A673 (cell line): ENCODE results near the gene ARHGAP26.

Experiments used
- EZH2 ChIP-seq: fragments of 200-600 bp; sonication (generic); IDR thresholded peaks from 2 replicates; pipeline ENCODE4 v1.6.1; 2017; ENCODE audit warnings: borderline replicate concordance, low read depth, mild to moderate bottlenecking, mixed read lengths, antibody characterized with exemption, low read length; ENCODE audit not compliant: poor library complexity, severe bottlenecking
- TF ChIP-seq, protein P1 (sequence below): fragments of 300-800, 200-600 bp; sonication (generic); conservative IDR thresholded peaks from 2 replicates; pipeline ENCODE4 v1.5.1; 2017; ENCODE audit warnings: low read depth, mild to moderate bottlenecking, antibody characterized with exemption, low read length, moderate library complexity, mixed read lengths

DNA sequence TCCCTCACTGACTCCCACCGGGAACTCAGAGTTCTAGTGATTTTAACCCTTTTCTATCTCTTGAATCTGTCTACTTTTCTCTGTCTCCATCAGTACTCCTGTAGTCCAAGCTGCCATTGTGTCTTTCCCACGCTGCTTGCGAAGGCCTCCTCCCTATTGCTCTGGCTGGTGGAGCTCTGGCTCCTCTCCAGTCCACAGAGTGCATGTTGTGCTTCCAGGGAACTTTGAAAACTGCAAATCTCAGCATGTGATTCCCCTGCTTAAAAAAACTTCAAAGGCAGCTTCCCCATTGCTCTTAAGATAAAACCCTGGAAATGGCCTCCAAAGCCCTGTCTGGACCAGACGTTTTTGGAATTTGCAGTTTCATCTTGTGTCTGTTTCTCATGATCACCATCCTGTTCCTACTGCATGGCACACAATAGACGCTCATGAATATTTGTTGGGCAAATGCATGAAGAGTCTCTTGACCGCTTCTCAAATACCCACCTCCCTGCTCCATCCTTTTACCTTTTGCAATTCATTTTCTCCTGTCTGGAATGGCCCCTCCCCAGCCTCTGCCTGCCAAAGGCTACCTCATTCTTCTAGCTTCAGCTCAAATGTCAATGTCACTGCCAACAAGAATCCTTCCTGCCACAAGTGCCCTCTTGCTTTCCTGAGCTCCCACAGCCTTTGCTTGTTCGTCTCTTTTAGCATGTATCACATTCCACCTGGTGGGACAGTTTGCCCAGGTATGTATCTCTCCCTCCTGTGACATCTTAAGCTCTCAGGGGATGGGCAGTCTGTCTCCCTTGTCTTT is 293.2 kb downstream of the ARHGAP26 start:
- TF ChIP-seq, protein P1, sequence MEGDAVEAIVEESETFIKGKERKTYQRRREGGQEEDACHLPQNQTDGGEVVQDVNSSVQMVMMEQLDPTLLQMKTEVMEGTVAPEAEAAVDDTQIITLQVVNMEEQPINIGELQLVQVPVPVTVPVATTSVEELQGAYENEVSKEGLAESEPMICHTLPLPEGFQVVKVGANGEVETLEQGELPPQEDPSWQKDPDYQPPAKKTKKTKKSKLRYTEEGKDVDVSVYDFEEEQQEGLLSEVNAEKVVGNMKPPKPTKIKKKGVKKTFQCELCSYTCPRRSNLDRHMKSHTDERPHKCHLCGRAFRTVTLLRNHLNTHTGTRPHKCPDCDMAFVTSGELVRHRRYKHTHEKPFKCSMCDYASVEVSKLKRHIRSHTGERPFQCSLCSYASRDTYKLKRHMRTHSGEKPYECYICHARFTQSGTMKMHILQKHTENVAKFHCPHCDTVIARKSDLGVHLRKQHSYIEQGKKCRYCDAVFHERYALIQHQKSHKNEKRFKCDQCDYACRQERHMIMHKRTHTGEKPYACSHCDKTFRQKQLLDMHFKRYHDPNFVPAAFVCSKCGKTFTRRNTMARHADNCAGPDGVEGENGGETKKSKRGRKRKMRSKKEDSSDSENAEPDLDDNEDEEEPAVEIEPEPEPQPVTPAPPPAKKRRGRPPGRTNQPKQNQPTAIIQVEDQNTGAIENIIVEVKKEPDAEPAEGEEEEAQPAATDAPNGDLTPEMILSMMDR: no peak
- no peak for TF ChIP-seq EZH2
